C4-2B (cell line): ENCODE results near the gene PYCR2.

Experiments
- ZFX ChIP-seq: fragments of 450-650 bp; IDR thresholded peaks from 2 replicates; pipeline ENCODE4 v1.6.1; 2017
- TF ChIP-seq, protein P1 (sequence below): fragments of 450-650 bp; conservative IDR thresholded peaks from 2 replicates; pipeline ENCODE4 v1.5.1; 2017; ENCODE audit warnings: mild to moderate bottlenecking

DNA sequence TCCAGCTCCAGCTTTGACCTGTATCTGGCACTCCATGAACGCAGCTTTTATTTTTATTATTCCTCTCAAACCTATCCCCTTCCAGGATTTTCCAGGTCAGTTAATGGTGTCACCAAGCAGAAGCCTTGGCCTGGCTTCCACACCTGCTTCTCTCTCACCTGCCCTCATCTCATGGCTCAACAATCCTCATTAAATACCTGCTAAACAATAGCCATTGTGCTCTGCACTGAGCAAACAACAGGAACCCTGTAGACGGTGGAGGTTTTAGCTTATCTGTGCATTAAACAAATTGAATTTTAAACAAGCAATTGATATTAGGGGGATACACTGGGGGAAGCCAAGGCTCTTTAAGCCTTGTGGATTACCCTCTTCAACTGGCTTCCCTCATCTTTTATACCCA, 15.3 kb downstream of the PYCR2 start:
- TF ChIP-seq, protein P1, sequence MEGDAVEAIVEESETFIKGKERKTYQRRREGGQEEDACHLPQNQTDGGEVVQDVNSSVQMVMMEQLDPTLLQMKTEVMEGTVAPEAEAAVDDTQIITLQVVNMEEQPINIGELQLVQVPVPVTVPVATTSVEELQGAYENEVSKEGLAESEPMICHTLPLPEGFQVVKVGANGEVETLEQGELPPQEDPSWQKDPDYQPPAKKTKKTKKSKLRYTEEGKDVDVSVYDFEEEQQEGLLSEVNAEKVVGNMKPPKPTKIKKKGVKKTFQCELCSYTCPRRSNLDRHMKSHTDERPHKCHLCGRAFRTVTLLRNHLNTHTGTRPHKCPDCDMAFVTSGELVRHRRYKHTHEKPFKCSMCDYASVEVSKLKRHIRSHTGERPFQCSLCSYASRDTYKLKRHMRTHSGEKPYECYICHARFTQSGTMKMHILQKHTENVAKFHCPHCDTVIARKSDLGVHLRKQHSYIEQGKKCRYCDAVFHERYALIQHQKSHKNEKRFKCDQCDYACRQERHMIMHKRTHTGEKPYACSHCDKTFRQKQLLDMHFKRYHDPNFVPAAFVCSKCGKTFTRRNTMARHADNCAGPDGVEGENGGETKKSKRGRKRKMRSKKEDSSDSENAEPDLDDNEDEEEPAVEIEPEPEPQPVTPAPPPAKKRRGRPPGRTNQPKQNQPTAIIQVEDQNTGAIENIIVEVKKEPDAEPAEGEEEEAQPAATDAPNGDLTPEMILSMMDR, result no peak
- TF ChIP-seq ZFX, result no peak
